GM12874 (cell line): ENCODE results near the gene GRPR.

ENCODE experiments used
- CTCF ChIP-seq: IDR thresholded peaks from 2 replicates; pipeline ENCODE4 v1.5.1; 2011; ENCODE audit warnings: low read depth, mild to moderate bottlenecking, control low read depth, low read length, moderate library complexity; ENCODE audit not compliant: insufficient read depth

The GRPR gene

GRCh38 chrX:16162391-16162790 lies 39.0 kb downstream of the GRPR start:
- no peak for TF ChIP-seq CTCF

GRCh38 chrX:16164748-16165147 lies 41.4 kb downstream of the GRPR start:
- no peak for TF ChIP-seq CTCF

GRCh38 chrX:16167181-16167580 lies 43.8 kb downstream of the GRPR start, which contains the start of gene MAGEB17:
MAGEB17 (plus strand) TSS chrX:16167481; CDS start chrX:16170383, 2,902 bp downstream.
- TF ChIP-seq CTCF: no peak

- TF ChIP-seq CTCF: no peak
Observed at GRCh38 chrX:16171039-16171438, 47.7 kb downstream of the GRPR start.

- TF ChIP-seq CTCF: no peak
Observed at GRCh38 chrX:16171944-16172343, 48.6 kb downstream of the GRPR start.

- TF ChIP-seq CTCF: no peak
Observed at GRCh38 chrX:16172391-16172790, 49.0 kb downstream of the GRPR start.

GRCh38 chrX:16175329-16176061 lies 52.1 kb downstream of the GRPR start:
- no peak for TF ChIP-seq CTCF
